C4-2B (cell line): ENCODE results near the gene ADSS2.

ENCODE experiments used
- H3K27ac ChIP-seq: fragments of 450-650 bp; 2 replicates; pipeline ENCODE4 v1.5.1; 2017
- ZFX ChIP-seq: fragments of 450-650 bp; IDR thresholded peaks from 2 replicates; pipeline ENCODE4 v1.6.1; 2017
- TF ChIP-seq, protein P1 (sequence below): fragments of 450-650 bp; conservative IDR thresholded peaks from 2 replicates; pipeline ENCODE4 v1.5.1; 2017; ENCODE audit warnings: mild to moderate bottlenecking

The ADSS2 gene

DNA sequence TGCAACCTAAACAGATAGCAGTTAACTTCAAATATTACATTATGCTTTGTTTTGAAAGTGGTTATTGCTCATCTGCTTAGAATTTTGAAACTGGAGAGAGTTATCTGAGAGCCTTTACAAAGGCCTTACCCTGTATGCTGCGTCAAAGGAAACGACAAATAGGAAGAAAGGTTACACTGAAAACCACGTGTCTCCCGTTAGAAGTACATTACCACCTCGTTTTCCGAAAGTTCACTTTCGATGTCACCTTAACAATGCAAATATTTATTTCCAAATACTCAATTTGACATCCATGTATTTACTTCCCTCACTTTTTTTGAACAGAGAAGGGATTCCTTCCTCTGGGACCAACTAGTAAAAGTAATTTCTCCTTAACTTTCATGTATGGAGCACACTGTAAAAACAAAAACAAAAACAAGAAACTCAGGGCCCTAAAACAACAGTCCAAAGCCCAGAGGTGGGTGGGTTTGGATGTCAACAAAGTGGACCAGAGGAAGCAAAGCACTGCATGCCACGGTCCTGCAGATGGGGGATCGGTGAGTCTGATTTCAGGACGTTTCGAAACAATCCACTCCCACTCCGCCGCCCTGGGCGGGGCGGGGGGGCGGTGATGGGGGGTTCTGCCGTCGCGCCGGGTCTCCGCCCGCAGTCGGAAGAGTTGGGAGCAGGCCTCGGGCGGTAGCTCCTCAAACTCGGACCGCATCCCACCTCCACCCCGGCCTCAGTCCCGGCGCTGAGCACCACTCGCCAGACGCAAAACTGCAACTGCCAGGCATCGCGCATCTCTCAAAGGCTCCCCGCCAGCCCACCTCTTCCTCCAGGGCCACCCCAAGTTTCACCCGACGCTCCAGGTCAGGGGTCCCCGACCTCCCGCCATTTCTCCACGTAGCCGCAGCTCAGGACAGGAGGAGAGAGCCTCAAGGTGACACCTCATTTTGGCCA lies 841 bp downstream of the ADSS2 start:
- H3K27ac ChIP-seq: peak overlapping the region; percentile 97
- no peak; the same call in 1 of the 2 replicates for TF ChIP-seq ZFX
- TF ChIP-seq, protein P1, sequence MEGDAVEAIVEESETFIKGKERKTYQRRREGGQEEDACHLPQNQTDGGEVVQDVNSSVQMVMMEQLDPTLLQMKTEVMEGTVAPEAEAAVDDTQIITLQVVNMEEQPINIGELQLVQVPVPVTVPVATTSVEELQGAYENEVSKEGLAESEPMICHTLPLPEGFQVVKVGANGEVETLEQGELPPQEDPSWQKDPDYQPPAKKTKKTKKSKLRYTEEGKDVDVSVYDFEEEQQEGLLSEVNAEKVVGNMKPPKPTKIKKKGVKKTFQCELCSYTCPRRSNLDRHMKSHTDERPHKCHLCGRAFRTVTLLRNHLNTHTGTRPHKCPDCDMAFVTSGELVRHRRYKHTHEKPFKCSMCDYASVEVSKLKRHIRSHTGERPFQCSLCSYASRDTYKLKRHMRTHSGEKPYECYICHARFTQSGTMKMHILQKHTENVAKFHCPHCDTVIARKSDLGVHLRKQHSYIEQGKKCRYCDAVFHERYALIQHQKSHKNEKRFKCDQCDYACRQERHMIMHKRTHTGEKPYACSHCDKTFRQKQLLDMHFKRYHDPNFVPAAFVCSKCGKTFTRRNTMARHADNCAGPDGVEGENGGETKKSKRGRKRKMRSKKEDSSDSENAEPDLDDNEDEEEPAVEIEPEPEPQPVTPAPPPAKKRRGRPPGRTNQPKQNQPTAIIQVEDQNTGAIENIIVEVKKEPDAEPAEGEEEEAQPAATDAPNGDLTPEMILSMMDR: no peak

DNA sequence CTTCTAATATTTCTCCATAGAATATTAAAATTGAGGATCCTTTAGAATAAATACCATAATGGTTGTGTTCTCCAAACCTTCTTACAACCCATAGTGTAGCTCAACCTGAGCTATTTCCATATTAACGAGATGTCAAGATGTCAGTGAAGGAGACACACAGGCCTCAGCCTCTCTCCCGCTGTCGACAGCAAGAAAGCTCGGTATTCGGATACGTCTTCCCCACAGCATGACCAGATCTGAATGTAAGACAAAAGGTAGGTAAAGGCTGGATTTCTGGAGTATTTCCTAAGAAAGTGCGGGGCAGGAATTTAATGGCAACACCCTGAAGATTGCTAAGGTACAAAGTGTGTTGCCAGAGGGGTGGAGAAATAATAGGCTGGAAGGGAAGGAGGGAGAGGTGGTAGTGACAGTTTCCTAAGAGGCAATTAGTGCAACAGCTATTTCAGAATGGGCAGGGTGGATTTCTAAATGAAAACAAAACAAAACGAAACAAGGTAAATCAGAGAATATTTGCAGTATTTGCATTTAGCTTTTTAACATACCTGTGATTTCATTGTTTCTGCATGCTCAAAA lies 1.7 kb downstream of the ADSS2 start:
- H3K27ac ChIP-seq: no peak overlapping the region

DNA sequence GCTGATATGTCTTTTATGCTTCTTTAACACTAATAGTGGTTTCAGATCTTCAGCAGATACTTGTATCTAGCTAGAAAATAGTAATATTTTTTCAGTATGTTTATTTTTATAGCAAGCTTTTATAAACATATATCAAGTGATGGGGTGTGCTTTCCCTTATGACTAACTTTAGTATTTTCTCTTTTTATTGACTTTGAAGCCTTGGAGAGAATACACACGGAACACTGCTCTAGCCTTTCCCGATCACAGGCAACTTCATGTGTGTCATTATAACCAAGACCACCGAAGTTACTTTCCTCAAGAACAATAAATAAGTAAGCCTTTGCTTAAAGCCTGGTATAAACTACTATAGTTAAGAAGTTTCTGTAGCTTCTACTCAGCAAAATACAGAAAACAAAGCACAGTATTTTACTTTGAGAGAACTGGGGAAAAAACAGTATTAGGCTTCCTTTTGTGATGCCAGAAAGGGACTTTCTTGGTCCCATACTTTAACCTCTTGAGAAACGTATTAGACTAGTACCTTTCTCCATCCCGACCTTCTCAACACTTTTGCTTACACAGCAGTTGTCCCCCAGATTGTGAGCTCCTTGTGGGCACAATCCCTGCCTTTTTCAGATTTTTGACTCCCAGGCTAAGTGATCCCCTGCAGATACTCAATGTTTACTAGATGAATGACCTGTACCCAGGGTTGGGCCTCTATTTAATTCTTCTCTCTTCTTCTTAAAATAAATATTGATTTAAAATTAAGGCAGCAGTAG lies 3.3 kb downstream of the ADSS2 start:
- H3K27ac ChIP-seq: no peak overlapping the region

More for the DNA sequence above, 1.7 kb downstream of the ADSS2 start:
- TF ChIP-seq ZFX: no peak
- TF ChIP-seq, protein P1: no peak

DNA sequence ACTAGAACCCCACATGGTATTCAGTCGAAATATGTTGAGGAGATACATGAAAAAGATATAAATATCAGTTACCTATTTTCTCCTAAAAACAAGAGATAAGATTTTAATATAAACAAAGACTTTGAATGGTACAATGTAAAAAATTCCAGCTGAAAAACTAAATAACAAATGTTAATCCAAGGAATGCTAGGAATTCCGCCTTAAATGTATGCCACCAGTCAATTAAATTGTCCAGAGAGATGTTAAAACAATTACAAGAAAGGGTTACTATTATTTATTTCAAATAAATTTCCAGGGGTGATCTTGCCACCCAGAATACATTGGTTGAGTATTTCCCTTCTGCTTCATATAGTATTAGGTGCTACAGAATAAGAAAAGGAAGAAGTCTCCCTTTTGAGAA lies 4.2 kb downstream of the ADSS2 start:
- no peak for TF ChIP-seq ZFX
- TF ChIP-seq, protein P1: no peak
- H3K27ac ChIP-seq: no peak overlapping the region

More for the DNA sequence above, 3.3 kb downstream of the ADSS2 start:
- TF ChIP-seq ZFX: no peak
- TF ChIP-seq, protein P1: no peak

DNA sequence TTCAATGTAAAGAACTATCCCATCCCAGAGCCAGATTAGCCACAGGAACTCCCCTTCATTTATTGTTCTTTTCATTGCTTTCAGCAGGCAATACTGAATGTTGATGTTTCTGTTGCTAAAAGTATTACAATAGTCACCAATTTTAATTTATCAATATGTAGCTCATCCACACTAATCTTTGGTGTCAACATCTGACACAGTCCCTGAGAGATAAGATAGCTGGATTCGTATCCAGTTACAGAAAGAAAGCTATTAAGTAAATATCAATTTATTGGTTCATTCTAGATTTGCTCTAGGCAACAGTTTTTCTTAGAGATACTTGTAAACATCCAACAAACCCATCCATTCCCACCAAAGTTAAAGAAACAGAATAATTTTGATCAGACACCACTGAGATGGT lies 4.7 kb downstream of the ADSS2 start:
- TF ChIP-seq ZFX: no peak
- TF ChIP-seq, protein P1: no peak
- no peak overlapping the region for H3K27ac ChIP-seq

DNA sequence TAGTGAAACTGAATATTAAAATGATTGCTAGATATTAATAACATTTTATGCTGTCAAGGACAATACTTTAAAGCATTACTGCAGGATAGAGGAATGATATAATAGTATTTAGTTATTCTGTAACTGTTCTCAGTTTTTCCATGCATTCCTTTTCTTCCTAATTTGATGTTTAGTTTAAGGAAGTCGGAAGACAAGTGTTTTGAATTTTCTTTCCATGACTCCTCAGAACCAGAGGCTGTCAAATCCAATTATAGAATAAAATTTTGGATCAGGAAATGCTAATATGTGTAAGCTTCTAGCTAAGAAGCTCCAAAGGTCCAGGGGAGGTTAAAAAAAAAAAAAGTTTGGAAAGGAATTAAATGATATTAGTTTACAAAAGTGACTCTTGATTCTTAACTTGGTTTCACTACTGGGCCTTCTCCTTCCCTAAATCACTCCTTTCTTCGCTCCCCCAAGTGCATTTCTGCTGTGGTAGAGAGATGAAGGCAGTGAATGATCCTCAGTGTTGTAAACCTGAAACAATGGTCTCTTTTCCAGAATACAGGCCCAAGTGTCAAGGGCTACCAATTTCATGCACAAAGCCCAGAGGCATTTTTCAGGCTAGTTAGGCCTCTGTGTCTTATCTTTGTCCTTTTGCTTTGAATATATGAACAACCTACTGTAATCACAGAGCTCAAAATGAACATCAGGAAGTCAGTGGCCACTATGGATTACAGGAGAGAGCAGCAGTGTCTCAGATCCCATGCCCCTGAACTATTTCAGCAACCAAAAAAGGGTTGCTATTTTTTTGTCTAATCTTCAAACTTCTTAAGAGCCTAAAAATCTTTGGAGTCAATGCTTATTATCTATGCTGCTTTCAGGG lies 6.2 kb downstream of the ADSS2 start:
- no peak for TF ChIP-seq ZFX
- TF ChIP-seq, protein P1: no peak
- no peak overlapping the region for H3K27ac ChIP-seq
